Spleen (tissue), 7 donors: Measurements from ENCODE around the gene UGT8.

Experiments
- CTCF ChIP-seq, 11 experiments: fragments of 200-600 bp in 7 of 11; fragments of 450-650 bp in 4 of 11; sonication (generic) in 4 of 11; IDR thresholded peaks in 8 of 11; conservative IDR thresholded peaks in 3 of 11; 1 replicate in 7 of 11; 2 replicates in 4 of 11; pipeline versions ENCODE4 v1.4.0 to v1.8.0; 2016 to 2021; ENCODE audit warnings: antibody characterized with exemption in 11 of 11, inconsistent platforms in 4 of 11, mild to moderate bottlenecking in 1 of 11
- POLR2A ChIP-seq, 3 donors: fragments of 450-650 bp; IDR thresholded peaks; one replicate each; pipeline ENCODE4 v1.5.1; 2017; ENCODE audit warnings: antibody characterized with exemption in 3 of 3, mild to moderate bottlenecking in 1 of 3
- donor health status: DM: no; HTN: no; CAD: no; lungs with moderate emphysema.
- donor health status: DM: no; HTN: no; CAD: no.
- donor health status: DM: no; HTN: no; CAD: no.

- no peak for TF ChIP-seq CTCF (IDR thresholded peaks at IDR 0.05 in 8 of 11, conservative IDR thresholded peaks at IDR 0.05 in 3 of 11)
- no peak for TF ChIP-seq POLR2A (IDR thresholded peaks at IDR 0.05)
Observed at GRCh38 chr4:114717432-114717831, 118.8 kb downstream of the UGT8 start.
